SK-MEL-5 (cell line): ENCODE measurements around the gene TMEM214. TPM values are rescaled to one million over a fixed set of nuclear protein-coding genes. Genes with fewer than 3 reads are reported as not detected.

Experiments used
- DNase-seq: peaks from one replicate; pipeline ENCODE4 v3.0.0-alpha.2; 2016; ENCODE audit warnings: low read depth, low spot score
- in situ Hi-C: cut with HindIII; loops from 2 replicates; pipeline ENCODE4 v1.10.0; 2016; ENCODE audit warnings: low sequenced_read_pairs, high pct_unique_total_duplicates, low pct_unique_long_range_greater_than_20kb
- total RNA-seq: library from RNA; depleted of rRNA; stranded (reverse); fragments of >200 nt; shearing (Covaris generic); gene quantifications from 2 replicates; pipeline ENCODE4 v1.2.3, GENCODE V29; 2014

The TMEM214 gene
- total RNA-seq, 1 experiment from 2014 or later, result 76.8 TPM

- in situ Hi-C loops, result no loop called here
- no peak for DNase-seq
These were observed 6.6 kb upstream of the TMEM214 start for GRCh38 chr2:27025861-27026851.

- no peak for DNase-seq
These were observed 5.5 kb upstream of the TMEM214 start for GRCh38 chr2:27027211-27027651.

GRCh38 chr2:27029051-27029450 lies 3.7 kb upstream of the TMEM214 start:
- in situ Hi-C loops, result no loop called here
- no peak for DNase-seq

More at GRCh38 chr2:27027211-27027651, 5.5 kb upstream of the TMEM214 start:
- in situ Hi-C loops, result no loop called here

GRCh38 chr2:27033253-27033852 lies 588 bp downstream of the TMEM214 start:
- DNase-seq, result no peak
- in situ Hi-C loops, result no loop called here

- DNase-seq, result no peak
- in situ Hi-C loops, result no loop called here
These were observed 5.2 kb downstream of the TMEM214 start for GRCh38 chr2:27038012-27038411.

- no peak for DNase-seq
- in situ Hi-C loops, result no loop called here
These were observed 6.0 kb downstream of the TMEM214 start for GRCh38 chr2:27038631-27039339.

GRCh38 chr2:27039426-27039825 lies 6.7 kb downstream of the TMEM214 start:
- in situ Hi-C loops, result no loop called here

GRCh38 chr2:27039871-27040270 lies 7.1 kb downstream of the TMEM214 start:
- in situ Hi-C loops, result no loop called here
- no peak for DNase-seq

More at GRCh38 chr2:27039426-27039825, 6.7 kb downstream of the TMEM214 start:
- DNase-seq, result no peak

GRCh38 chr2:27040282-27040681 lies 7.5 kb downstream of the TMEM214 start:
- in situ Hi-C loops, result no loop called here
- no peak for DNase-seq

GRCh38 chr2:27041752-27042151 lies 9.0 kb downstream of the TMEM214 start:
- in situ Hi-C loops, result no loop called here
- DNase-seq, result no peak

- in situ Hi-C loops, result no loop called here
- DNase-seq, result no peak
These were observed 9.4 kb downstream of the TMEM214 start for GRCh38 chr2:27042159-27042661.

GRCh38 chr2:27042985-27043634 lies 10.3 kb downstream of the TMEM214 start:
- in situ Hi-C loops, result no loop called here
- no peak for DNase-seq

GRCh38 chr2:27049422-27050280 lies 16.9 kb downstream of the TMEM214 start:
- in situ Hi-C loops, result no loop called here
- no peak for DNase-seq

- in situ Hi-C loops, result no loop called here
- peak; percentile 98 for DNase-seq
These were observed 17.7 kb downstream of the TMEM214 start for GRCh38 chr2:27050281-27050995.

GRCh38 chr2:27050996-27051901 lies 18.5 kb downstream of the TMEM214 start, which contains the start of gene AGBL5:
Gene AGBL5 (plus strand): TSS chr2:27051668. CDS start chr2:27052959, 1,291 bp downstream.
- peak; percentile 96 for DNase-seq
- in situ Hi-C loops, result no loop called here
